ENCODE data around the gene ARPC1A. TPM values are rescaled to one million over a fixed set of nuclear protein-coding genes. Genes with fewer than 3 reads are reported as not detected.

The ARPC1A gene
- total and polyA plus RNA-seq, 2 of the 8 experiments (the other 6 are each of a cell fraction or from before 2014, with no cell fraction given): 123 to 155 TPM

GRCh38 chr7:99363286-99363685, 37.6 kb downstream of the ARPC1A start (continued):
- TF ChIP-seq, protein P1, sequence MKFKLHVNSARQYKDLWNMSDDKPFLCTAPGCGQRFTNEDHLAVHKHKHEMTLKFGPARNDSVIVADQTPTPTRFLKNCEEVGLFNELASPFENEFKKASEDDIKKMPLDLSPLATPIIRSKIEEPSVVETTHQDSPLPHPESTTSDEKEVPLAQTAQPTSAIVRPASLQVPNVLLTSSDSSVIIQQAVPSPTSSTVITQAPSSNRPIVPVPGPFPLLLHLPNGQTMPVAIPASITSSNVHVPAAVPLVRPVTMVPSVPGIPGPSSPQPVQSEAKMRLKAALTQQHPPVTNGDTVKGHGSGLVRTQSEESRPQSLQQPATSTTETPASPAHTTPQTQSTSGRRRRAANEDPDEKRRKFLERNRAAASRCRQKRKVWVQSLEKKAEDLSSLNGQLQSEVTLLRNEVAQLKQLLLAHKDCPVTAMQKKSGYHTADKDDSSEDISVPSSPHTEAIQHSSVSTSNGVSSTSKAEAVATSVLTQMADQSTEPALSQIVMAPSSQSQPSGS (IDR thresholded peaks at IDR 0.05; ENCODE audit: low read length): no peak
- TF ChIP-seq POLR2AphosphoS5 (IDR thresholded peaks at IDR 0.05; ENCODE audit: low read depth, low read length) (no peak), POLR2A (IDR thresholded peaks at IDR 0.05; ENCODE audit: control extremely low read depth in 1 of 2, low read depth in 2 of 2, low read length in 2 of 2) (no peak), PHF8 (conservative IDR thresholded peaks at IDR 0.05; ENCODE audit: low read depth, low read length) (no peak), CBX5 (IDR thresholded peaks at IDR 0.05; ENCODE audit: low read depth, low read length) (no peak), TBP (IDR thresholded peaks at IDR 0.05; ENCODE audit: low read depth, low read length) (no peak), SIX5 (IDR thresholded peaks at IDR 0.05; ENCODE audit: low read depth, low read length) (no peak), MAFK (IDR thresholded peaks at IDR 0.05; ENCODE audit: low read depth, low read length) (no peak), SP1 (IDR thresholded peaks at IDR 0.05; ENCODE audit: low read depth, low read length) (no peak)
